ENCODE results near the gene B3GNT5. TPM values are rescaled to one million over a fixed set of nuclear protein-coding genes. Genes with fewer than 3 reads are reported as not detected.

The B3GNT5 gene
- total RNA-seq, 1 donor from 2014 or later = 31.0 TPM

- no peak for DNase-seq
Observed at GRCh38 chr3:183266454-183266853, 13.4 kb downstream of the B3GNT5 start.

- no peak for DNase-seq
Observed at GRCh38 chr3:183267140-183267539, 14.1 kb downstream of the B3GNT5 start.

- DNase-seq = no peak
Observed at GRCh38 chr3:183268366-183268765, 15.3 kb downstream of the B3GNT5 start.

DNA sequence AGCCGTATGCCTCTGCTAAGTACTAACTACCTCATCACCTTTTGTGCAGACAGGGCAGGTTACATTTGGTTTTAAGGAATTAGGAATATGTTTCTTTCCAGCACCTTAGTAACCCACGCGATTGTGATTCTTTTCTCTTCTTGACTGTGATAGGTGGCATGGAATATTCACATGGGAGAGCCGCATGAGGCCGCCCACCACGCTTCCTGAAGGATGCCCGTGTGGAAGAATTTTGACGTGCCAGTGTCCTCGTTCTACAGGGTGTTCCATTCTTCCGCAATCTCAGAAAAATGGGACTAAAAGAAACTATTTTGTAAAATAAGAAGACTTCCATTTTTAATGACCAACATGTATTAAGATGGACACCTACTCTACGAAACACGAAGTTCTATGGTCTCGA, 16.3 kb downstream of the B3GNT5 start:
- DNase-seq = no peak

- DNase-seq = no peak
Observed at GRCh38 chr3:183270344-183270743, 17.3 kb downstream of the B3GNT5 start.

DNA sequence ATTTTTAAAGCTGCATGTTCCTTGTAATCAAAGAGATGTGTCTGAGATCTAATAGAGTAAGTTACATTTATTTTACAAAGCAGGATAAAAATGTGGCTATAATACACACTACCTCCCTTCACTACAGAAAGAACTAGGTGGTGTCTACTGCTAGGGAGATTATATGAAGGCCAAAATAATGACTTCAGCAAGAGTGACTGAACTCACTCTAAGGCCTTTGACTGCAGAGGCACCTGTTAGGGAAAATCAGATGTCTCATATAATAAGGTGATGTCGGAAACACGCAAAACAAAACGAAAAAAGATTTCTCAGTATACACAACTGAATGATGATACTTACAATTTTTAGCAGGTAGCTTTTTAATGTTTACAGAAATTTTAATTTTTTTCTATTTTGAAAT, 19.1 kb downstream of the B3GNT5 start:
- no peak for DNase-seq

DNA sequence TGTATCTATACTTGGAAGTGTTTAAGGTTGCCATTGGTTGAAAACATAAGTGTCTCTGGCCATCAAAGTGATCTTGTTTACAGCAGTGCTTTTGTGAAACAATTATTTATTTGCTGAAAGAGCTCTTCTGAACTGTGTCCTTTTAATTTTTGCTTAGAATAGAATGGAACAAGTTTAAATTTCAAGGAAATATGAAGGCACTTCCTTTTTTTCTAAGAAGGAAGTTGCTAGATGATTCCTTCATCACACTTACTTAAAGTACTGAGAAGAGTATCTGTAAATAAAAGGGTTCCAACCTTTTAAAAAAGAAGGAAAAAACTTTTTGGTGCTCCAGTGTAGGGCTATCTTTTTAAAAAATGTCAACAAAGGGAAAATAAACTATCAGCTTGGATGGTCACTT, 19.7 kb downstream of the B3GNT5 start:
- DNase-seq = no peak

GRCh38 chr3:183274609-183275008, 21.6 kb downstream of the B3GNT5 start:
- peak; percentile 57 for DNase-seq

DNA sequence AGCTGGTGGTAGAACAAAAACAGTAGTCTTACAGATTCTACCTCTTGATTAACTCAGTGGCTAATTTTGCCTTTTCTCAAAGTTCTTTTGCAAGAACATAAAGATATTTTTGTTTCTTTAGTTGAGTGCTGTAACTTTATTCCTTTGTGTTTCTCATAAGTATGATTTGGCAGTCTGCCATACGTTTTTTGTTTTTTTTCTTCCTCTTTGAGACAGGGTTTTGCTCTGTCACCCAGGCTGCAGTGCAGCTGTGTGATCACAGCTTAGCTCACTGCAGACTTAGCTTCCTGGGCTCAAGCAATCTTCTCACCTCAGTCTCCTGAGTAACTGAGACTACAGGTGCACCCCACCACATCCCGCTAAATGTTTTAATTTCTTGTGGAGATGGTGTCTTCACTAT, 22.4 kb downstream of the B3GNT5 start:
- DNase-seq = peak; percentile 88

- DNase-seq = no peak
Observed at GRCh38 chr3:183275937-183276336, 22.9 kb downstream of the B3GNT5 start.

DNA sequence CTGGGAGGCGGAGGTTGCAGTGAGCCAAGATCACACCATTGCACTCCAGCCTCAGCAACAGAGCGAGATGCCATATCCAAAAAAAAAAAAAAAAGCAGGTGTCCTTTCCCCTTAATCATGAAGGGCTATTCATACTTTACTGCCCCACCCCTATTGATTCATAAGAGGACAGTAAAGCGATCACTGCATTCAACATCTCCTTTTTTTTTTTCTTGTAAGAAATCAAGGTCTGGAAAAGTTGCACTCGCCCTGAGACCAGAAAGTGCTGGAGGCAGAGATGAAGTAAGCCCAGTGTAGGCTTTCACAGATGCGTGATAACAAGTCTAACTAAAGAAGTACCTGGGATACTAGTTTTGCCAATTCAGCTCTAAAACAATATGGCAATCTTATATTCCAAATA, 24.2 kb downstream of the B3GNT5 start:
- no peak for DNase-seq

- DNase-seq = no peak
Observed at GRCh38 chr3:183278479-183279088, 25.5 kb downstream of the B3GNT5 start.

- DNase-seq = no peak
Observed at GRCh38 chr3:183279371-183279770, 26.3 kb downstream of the B3GNT5 start.

DNA sequence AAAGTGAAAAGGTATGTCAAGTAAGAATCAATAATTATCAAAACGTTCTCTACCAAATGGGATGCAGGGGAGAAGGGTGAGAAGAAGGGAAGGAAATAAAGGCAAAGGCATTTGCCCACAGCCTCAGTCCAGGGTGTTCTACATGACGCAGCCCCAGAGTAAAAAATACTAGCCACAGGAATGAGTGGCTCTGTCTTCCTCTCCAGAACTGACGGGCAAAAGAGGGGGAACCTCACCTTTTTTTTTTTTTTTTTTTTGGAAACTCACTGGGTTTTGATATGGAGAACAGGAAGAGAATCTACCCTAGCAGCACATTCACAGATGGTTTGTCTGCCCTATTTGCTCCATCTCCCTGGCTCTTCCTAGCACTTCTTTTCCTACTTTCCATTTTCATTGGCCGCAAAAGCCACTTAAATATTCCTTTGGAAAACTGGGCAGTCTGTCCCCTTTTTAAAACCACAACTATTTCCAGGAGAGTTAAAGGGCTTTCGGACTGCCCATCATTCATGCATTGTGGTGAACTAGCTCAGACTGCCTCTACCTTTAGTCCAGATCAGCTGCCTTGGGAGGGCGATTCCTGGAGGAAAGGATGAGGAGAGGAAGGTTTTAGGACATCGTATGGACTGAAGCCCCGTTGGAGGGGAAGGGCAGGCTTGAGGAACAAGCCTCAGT, 28.2 kb downstream of the B3GNT5 start:
- no peak for DNase-seq

GRCh38 chr3:183283886-183284285, 30.8 kb downstream of the B3GNT5 start:
- peak; percentile 25 for DNase-seq

DNA sequence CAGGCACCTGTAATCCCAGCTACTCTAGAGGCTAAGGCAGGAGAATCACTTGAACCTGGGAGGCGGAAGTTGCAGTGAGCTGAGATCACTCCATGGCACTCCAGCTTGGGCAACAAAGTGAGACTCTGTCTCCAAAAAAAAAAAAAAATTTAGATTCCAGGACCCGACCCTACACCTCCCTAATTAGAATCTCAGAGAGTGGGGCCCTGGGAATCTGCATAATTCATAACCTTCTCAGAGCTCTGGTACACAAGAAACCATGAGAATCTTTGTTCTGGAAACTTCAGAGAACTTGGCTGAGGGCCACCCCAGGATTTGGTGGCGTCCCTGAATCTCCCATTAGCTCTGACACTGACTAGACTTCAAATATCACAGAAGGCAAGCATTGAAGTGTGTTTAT, 31.5 kb downstream of the B3GNT5 start:
- DNase-seq = no peak

DNA sequence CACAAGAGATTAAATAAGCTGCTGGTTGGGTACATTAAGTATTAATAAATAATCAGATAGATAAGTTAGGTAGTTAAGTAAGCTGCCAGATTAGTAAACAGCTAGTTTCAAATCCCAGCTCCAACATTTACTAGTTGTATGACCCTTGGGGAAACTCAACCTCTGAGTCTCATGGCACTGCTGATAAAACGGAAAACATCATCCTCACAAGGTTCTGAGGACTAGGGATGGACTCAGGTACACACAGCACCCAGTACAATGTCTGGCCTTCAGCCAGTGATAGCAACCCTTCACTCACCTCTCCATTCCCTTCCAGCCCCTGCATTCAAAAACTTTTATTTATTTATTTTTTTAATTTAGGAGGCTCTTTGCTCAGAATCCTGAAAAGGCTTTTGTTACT, 32.3 kb downstream of the B3GNT5 start:
- peak; percentile 48 for DNase-seq

DNA sequence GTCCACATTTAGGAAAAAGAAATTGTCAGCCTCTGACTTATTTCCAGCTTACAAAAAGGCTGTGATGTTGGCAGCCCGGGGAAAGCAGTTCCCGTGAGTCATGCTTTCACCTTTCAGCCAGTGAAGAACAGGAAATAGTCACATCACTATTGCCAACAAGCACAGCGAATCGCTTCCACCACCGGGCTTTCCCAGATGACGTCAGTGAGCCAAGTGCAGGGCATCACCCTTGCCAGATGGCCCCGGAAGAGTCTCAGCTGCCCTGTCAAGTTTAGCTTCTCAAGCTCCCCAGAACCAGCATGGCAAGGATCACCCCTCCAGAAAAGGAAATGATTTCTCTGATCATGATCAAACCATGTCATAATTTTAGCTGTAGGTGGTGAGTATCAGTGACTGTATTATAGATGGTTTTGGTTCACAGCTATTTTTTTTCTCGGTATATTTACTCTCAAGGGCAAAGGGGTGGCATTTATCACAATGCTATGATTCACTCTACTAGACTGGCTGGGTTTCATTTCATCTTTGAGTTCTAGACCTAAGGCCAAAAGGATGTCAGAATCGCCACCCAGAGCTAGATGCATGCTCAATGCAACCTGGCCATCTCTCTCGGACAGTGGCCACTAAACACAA, 32.9 kb downstream of the B3GNT5 start:
- DNase-seq = peak; percentile 99

DNA sequence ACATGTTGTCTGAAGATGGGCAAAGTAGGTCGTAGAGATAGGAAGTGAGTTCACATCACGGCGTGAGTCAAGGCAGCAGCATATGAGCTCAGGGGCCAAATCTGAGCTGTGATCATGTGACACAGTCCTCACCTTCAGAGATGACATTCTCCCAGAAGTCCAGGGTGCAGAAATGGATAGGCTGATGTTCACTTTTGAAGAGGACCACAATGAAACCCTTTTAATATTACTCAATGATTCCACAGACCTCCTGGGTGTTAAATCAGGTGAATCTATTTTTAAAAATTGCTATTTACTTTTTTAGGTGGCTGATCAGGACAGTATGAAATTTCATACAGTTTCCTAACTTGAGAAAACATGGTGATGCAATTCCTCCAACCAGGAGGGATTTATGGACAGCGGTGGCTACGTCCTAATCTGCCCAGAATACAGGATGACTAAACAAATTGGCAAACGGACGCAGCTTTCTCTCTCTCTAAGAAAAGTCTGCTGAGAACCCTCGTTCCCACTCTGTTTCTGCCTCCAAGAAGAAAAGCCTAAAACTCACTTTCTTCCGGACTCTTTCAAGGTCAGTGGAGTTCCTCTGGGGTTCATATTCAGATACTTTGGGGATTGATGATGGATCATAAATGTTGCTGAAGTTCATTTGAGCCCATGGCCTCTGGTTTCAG, 34.4 kb downstream of the B3GNT5 start:
- peak; percentile 80 for DNase-seq

DNA sequence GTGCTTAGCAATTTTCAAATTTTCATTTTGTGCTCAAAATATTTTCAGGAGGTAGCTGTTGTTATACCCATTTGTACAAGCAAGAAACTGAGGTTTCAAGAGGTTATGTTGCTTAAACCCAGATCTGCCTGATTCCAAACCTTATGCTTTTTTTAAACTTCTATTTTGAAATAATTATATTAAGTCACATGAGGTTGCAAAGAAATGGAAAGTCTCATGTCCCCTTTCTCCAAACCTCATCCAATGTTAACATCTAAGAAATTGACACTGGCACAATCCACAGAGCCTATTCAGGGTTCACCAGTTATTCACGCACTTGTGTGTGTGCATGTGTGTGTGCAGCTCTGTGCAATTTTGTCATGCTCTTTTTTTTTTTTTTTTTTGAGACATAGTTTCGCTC, 35.1 kb downstream of the B3GNT5 start:
- no peak for DNase-seq

DNA sequence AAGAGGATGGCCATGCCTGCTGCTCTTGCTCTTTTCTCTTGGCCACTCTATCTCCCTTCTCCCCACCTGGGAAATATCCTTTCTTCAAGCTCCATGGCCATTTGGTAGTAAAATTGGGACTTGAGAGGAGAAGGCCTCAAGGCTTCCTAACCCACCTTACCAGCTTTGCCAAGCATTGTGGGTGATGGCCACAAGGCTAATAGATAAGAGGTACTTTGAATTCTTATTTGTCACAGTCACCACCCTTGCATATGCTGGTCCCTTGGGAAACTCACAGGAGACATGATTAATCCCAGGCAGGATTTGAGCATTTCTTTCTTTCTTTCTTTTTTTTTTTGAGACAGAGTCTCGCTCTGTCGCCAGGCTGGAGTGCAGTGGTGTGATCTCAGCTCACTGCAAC, 37.2 kb downstream of the B3GNT5 start:
- DNase-seq = no peak

- DNase-seq = peak; percentile 36
Observed at GRCh38 chr3:183291497-183292031, 38.5 kb downstream of the B3GNT5 start.

- no peak for DNase-seq
Observed at GRCh38 chr3:183293966-183294365, 40.9 kb downstream of the B3GNT5 start.
